ENCODE measurements around the gene AVPI1. TPM values are rescaled to one million over a fixed set of nuclear protein-coding genes. Genes with fewer than 3 reads are reported as not detected.

Gene AVPI1
- total and polyA plus RNA-seq, 4 donors, result 15.1 to 26.8 (median 17.8) TPM

- no peak overlapping the region for H3K9ac ChIP-seq (ENCODE audit: insufficient read depth in 1 of 2, low read length in 2 of 2)
- ATAC-seq (ENCODE audit: insufficient read depth, low FRiP score) (no peak), DNase-seq (no peak)
- no peaks in the 10 kb centered on the region for H3K9me3 ChIP-seq (ENCODE audit: control insufficient read depth in 4 of 4, insufficient read depth in 3 of 4, low read length in 3 of 4)
- H3K36me3 ChIP-seq (ENCODE audit: control insufficient read depth in 4 of 4, insufficient read depth in 4 of 4, low read length in 4 of 4), result no peaks in the 10 kb centered on the region
- H3K4me3 ChIP-seq, result no peak overlapping the region
- 57 to 73% methylated on average over 5 of the region's 5 CpGs for WGBS, 2 donors
- H3K4me1 ChIP-seq (ENCODE audit: control insufficient read depth in 5 of 5, insufficient read depth in 5 of 5, low read length in 5 of 5), result peaks cover 0 to 32% (median 15%) of the 10 kb centered on the region in 5 donors
- no peaks in the 10 kb centered on the region for H3K27me3 ChIP-seq (ENCODE audit: control insufficient read depth in 3 of 3, insufficient read depth in 3 of 3, low read length in 2 of 3)
- TF ChIP-seq, protein P1, sequence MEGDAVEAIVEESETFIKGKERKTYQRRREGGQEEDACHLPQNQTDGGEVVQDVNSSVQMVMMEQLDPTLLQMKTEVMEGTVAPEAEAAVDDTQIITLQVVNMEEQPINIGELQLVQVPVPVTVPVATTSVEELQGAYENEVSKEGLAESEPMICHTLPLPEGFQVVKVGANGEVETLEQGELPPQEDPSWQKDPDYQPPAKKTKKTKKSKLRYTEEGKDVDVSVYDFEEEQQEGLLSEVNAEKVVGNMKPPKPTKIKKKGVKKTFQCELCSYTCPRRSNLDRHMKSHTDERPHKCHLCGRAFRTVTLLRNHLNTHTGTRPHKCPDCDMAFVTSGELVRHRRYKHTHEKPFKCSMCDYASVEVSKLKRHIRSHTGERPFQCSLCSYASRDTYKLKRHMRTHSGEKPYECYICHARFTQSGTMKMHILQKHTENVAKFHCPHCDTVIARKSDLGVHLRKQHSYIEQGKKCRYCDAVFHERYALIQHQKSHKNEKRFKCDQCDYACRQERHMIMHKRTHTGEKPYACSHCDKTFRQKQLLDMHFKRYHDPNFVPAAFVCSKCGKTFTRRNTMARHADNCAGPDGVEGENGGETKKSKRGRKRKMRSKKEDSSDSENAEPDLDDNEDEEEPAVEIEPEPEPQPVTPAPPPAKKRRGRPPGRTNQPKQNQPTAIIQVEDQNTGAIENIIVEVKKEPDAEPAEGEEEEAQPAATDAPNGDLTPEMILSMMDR (IDR thresholded peaks at IDR 0.05; ENCODE audit: control extremely low read depth, extremely low read depth), result no peak
- H3K27ac ChIP-seq (ENCODE audit: low read depth in 1 of 2, low read length in 1 of 2), result peak overlapping the region in 1 of 2 donors; percentile 65
These were observed 2.5 kb upstream of the AVPI1 start for GRCh38 chr10:97689559-97690020.

DNA sequence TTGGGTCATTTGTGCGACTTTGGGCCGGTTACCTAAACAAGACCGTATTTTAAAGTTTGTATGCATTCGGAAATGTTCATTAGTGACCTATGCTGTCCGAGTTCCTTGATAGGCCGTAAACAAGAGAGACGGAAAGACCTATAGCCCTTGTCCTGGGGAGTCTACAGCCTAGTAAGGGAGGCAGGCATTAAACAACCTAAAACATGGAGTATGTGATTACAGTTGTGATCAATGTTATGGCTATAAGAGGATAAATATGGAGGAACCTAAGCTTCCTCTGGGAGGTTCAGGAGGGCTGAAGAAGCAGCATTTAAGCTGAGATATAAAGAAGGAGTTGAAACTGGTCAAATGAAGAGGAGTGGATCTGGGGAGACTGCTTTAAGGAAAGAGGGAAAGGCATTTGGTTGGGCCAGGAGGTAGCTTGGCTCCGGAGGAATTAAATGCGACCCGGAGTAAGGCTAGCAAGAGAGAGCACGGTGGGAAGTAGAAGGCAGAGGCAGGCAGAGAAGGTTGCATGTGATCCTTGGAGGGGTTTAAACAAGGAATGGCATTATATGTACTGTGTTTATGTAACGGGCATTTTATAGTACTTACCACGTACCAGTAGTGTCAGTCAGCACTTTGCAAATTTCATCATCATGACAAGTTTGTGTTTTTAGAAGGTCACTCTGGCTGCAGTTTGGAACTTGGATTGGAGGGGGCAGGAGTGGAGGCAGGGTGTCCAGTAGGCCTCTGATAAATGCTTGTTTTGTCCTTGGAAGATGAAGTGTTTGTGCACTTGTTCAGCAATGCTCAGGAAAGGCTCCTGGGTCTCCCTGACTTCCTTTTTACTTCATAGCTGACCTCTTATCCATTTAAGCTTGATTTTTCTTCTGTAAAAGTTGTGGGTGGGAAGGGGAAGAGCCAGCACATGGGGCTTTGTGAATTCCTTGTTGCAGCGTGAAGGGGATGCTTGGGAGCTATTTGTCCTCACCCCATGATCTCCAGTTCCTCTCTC is 1.0 kb upstream of the AVPI1 start:
- ATAC-seq (ENCODE audit: insufficient read depth, low FRiP score) (no peak), DNase-seq (peak in 2 of 3 donors; percentile 39 to 46)
- Histone ChIP-seq H3K4me3 (no peak overlapping the region), H3K27ac (ENCODE audit: low read depth in 1 of 2, low read length in 1 of 2) (peak overlapping the region; percentile 71 to 94), H3K27me3 (ENCODE audit: control insufficient read depth in 3 of 3, insufficient read depth in 3 of 3, low read length in 2 of 3) (no peaks in the 10 kb centered on the region), H3K9me3 (ENCODE audit: control insufficient read depth in 4 of 4, insufficient read depth in 3 of 4, low read length in 3 of 4) (peaks cover 0 to 1% (median 0%) of the 10 kb centered on the region in 4 donors), H3K9ac (ENCODE audit: insufficient read depth in 1 of 2, low read length in 2 of 2) (peak overlapping the region; percentile 44 to 86), H3K36me3 (ENCODE audit: control insufficient read depth in 4 of 4, insufficient read depth in 4 of 4, low read length in 4 of 4) (no peaks in the 10 kb centered on the region), H3K4me1 (ENCODE audit: control insufficient read depth in 5 of 5, insufficient read depth in 5 of 5, low read length in 5 of 5) (peaks cover 0 to 41% (median 19%) of the 10 kb centered on the region in 5 donors)
- 40 to 46% methylated on average over 14 of the region's 14 CpGs for WGBS, 2 donors
- TF ChIP-seq, protein P1 (IDR thresholded peaks at IDR 0.05; ENCODE audit: control extremely low read depth, extremely low read depth), result no peak

DNA sequence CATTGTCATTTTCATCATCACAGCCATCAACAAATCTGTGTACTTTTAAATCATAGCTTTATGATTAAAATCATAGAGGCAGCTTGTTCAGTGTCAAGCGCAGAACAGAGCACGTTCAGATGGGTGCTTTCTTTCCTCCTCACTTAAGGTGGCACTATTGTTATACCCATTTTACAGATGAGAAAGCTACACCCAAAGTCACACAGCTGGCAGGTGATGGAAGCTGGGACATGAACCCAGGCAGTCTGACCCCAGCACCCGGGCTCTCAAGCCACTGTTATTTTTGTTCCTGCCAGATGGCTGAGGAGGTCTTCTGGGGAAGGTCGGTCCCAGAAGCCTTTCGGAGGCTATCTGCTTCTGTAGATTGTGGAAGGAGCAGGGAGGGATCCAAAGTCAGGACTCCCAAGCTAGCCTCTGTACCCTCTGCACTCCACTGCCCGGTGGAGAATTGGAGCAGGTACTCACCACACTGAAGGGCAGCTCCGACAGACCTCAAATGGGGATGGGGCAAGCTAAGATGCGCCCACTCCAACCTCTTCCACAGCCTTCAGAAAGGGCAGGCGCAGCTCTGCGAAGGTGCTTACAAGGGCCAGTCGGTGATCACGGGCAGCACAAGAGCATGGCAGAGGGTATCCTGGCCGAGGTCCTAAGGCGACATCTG is 610 bp downstream of the AVPI1 start:
- Histone ChIP-seq H3K4me3 (peak overlapping the region; percentile 77), H3K9me3 (ENCODE audit: control insufficient read depth in 4 of 4, insufficient read depth in 3 of 4, low read length in 3 of 4) (peaks cover 0 to 1% (median 0%) of the 10 kb centered on the region in 4 donors), H3K27ac (ENCODE audit: low read depth in 1 of 2, low read length in 1 of 2) (peak overlapping the region; percentile 86 to 95), H3K36me3 (ENCODE audit: control insufficient read depth in 4 of 4, insufficient read depth in 4 of 4, low read length in 4 of 4) (no peaks in the 10 kb centered on the region), H3K9ac (ENCODE audit: insufficient read depth in 1 of 2, low read length in 2 of 2) (peak overlapping the region; percentile 67 to 73), H3K4me1 (ENCODE audit: control insufficient read depth in 5 of 5, insufficient read depth in 5 of 5, low read length in 5 of 5) (peaks cover 0 to 41% (median 19%) of the 10 kb centered on the region in 5 donors), H3K27me3 (ENCODE audit: control insufficient read depth in 3 of 3, insufficient read depth in 3 of 3, low read length in 2 of 3) (no peaks in the 10 kb centered on the region)
- ATAC-seq (ENCODE audit: insufficient read depth, low FRiP score) (no peak), DNase-seq (no peak)
- WGBS, 2 donors, result 17 to 23% methylated on average over 14 of the region's 14 CpGs
- TF ChIP-seq, protein P1 (IDR thresholded peaks at IDR 0.05; ENCODE audit: control extremely low read depth, extremely low read depth), result no peak
